GM21526 (cell line): ENCODE results near the gene CA4.
"Not testable (repeated sequence)": the region's sequence is repeated elsewhere in the genome, so short reads cannot be mapped to it uniquely, and the experiment has no call there.

Experiments used
- ATAC-seq: cut with Tn5 transposase; IDR thresholded peaks from one replicate; pipeline ENCODE4 v1.9.1; 2021; ENCODE audit warnings: moderate library complexity; ENCODE audit not compliant: unreplicated experiment, low FRiP score

The CA4 gene

GRCh38 chr17:60170835-60171752 lies 21.3 kb downstream of the CA4 start:
- ATAC-seq = no peak

GRCh38 chr17:60171753-60172079 lies 21.9 kb downstream of the CA4 start:
- ATAC-seq = no peak

- ATAC-seq = no peak
Measured at GRCh38 chr17:60173304-60173819, 23.6 kb downstream of the CA4 start.

- no peak for ATAC-seq
Measured at GRCh38 chr17:60174035-60174434, 24.3 kb downstream of the CA4 start.

GRCh38 chr17:60174767-60175166 lies 25.0 kb downstream of the CA4 start:
- not testable (repeated sequence) for ATAC-seq

- ATAC-seq = not testable (repeated sequence)
Measured at GRCh38 chr17:60176763-60177162, 27.0 kb downstream of the CA4 start.

GRCh38 chr17:60178180-60178579 lies 28.4 kb downstream of the CA4 start:
- ATAC-seq = not testable (repeated sequence)

GRCh38 chr17:60180380-60180779 lies 30.6 kb downstream of the CA4 start:
- not testable (repeated sequence) for ATAC-seq

- not testable (repeated sequence) for ATAC-seq
Measured at GRCh38 chr17:60186372-60186771, 36.6 kb downstream of the CA4 start.

- ATAC-seq = not testable (repeated sequence)
Measured at GRCh38 chr17:60186846-60187745, 37.3 kb downstream of the CA4 start.

- ATAC-seq = no peak
Measured at GRCh38 chr17:60188759-60189158, 39.0 kb downstream of the CA4 start.

- ATAC-seq = not testable (repeated sequence)
Measured at GRCh38 chr17:60190032-60190431, 40.3 kb downstream of the CA4 start.

GRCh38 chr17:60193032-60193431 lies 43.3 kb downstream of the CA4 start:
- ATAC-seq = not testable (repeated sequence)

GRCh38 chr17:60193482-60193881 lies 43.7 kb downstream of the CA4 start:
- no peak for ATAC-seq

- not testable (repeated sequence) for ATAC-seq
Measured at GRCh38 chr17:60194141-60194540, 44.4 kb downstream of the CA4 start.

GRCh38 chr17:60198630-60199029 lies 48.9 kb downstream of the CA4 start:
- ATAC-seq = not testable (repeated sequence)

- ATAC-seq = not testable (repeated sequence)
Measured at GRCh38 chr17:60205782-60206181, 56.0 kb downstream of the CA4 start.

GRCh38 chr17:60208302-60208701 lies 58.5 kb downstream of the CA4 start:
- not testable (repeated sequence) for ATAC-seq
